Measurements from ENCODE around the gene ENPP6.

Gene ENPP6

GRCh38 chr4:184217634-184218033 is at the start of gene ENPP6:
Gene ENPP6 (minus strand): TSS chr4:184217873. CDS start chr4:184217819, 54 bp downstream.
- no peak for DNase-seq

- peak in 1 of 2 experiments; percentile 7 for DNase-seq
Measured at GRCh38 chr4:184267206-184267608, 49.5 kb upstream of the ENPP6 start.

- peak in 1 of 2 experiments; percentile 3 for DNase-seq
Measured at GRCh38 chr4:184265546-184266351, 48.1 kb upstream of the ENPP6 start.

GRCh38 chr4:184263910-184264732 is 46.4 kb upstream of the ENPP6 start:
- peak; percentile 84 to 94 for DNase-seq

GRCh38 chr4:184263461-184263860 is 45.8 kb upstream of the ENPP6 start:
- DNase-seq = no peak

- DNase-seq = no peak
Measured at GRCh38 chr4:184262901-184263300, 45.2 kb upstream of the ENPP6 start.

- peak in 1 of 2 experiments; percentile 9 for DNase-seq
Measured at GRCh38 chr4:184261246-184261645, 43.6 kb upstream of the ENPP6 start.

GRCh38 chr4:184259866-184260265 is 42.2 kb upstream of the ENPP6 start:
- DNase-seq = no peak

- no peak for DNase-seq
Measured at GRCh38 chr4:184259081-184259480, 41.4 kb upstream of the ENPP6 start.

GRCh38 chr4:184255871-184256642 is 38.4 kb upstream of the ENPP6 start:
- DNase-seq = no peak

GRCh38 chr4:184255361-184255760 is 37.7 kb upstream of the ENPP6 start:
- DNase-seq = no peak

- DNase-seq = no peak
Measured at GRCh38 chr4:184253072-184253420, 35.4 kb upstream of the ENPP6 start.

GRCh38 chr4:184252136-184253071 is 34.7 kb upstream of the ENPP6 start:
- DNase-seq = no peak

GRCh38 chr4:184251670-184251980 is 34.0 kb upstream of the ENPP6 start:
- DNase-seq = peak in 1 of 2 experiments; percentile 29

GRCh38 chr4:184250795-184251669 is 33.4 kb upstream of the ENPP6 start:
- peak; percentile 67 to 86 for DNase-seq

GRCh38 chr4:184248216-184248615 is 30.5 kb upstream of the ENPP6 start:
- DNase-seq = no peak

GRCh38 chr4:184247421-184247820 is 29.7 kb upstream of the ENPP6 start:
- no peak for DNase-seq

- no peak for DNase-seq
Measured at GRCh38 chr4:184246426-184246825, 28.8 kb upstream of the ENPP6 start.

- DNase-seq = no peak
Measured at GRCh38 chr4:184238072-184238745, 20.5 kb upstream of the ENPP6 start.

- no peak for DNase-seq
Measured at GRCh38 chr4:184237612-184238011, 19.9 kb upstream of the ENPP6 start.

- no peak for DNase-seq
Measured at GRCh38 chr4:184235526-184235925, 17.9 kb upstream of the ENPP6 start.

Measured in NCI-H526 (cell line).